Measurements from ENCODE around the gene GATAD2A.
"Not testable (repeated sequence)": the region's sequence is repeated elsewhere in the genome, so short reads cannot be mapped to it uniquely, and the experiment has no call there.

The GATAD2A gene, protein sequence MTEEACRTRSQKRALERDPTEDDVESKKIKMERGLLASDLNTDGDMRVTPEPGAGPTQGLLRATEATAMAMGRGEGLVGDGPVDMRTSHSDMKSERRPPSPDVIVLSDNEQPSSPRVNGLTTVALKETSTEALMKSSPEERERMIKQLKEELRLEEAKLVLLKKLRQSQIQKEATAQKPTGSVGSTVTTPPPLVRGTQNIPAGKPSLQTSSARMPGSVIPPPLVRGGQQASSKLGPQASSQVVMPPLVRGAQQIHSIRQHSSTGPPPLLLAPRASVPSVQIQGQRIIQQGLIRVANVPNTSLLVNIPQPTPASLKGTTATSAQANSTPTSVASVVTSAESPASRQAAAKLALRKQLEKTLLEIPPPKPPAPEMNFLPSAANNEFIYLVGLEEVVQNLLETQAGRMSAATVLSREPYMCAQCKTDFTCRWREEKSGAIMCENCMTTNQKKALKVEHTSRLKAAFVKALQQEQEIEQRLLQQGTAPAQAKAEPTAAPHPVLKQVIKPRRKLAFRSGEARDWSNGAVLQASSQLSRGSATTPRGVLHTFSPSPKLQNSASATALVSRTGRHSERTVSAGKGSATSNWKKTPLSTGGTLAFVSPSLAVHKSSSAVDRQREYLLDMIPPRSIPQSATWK

DNA sequence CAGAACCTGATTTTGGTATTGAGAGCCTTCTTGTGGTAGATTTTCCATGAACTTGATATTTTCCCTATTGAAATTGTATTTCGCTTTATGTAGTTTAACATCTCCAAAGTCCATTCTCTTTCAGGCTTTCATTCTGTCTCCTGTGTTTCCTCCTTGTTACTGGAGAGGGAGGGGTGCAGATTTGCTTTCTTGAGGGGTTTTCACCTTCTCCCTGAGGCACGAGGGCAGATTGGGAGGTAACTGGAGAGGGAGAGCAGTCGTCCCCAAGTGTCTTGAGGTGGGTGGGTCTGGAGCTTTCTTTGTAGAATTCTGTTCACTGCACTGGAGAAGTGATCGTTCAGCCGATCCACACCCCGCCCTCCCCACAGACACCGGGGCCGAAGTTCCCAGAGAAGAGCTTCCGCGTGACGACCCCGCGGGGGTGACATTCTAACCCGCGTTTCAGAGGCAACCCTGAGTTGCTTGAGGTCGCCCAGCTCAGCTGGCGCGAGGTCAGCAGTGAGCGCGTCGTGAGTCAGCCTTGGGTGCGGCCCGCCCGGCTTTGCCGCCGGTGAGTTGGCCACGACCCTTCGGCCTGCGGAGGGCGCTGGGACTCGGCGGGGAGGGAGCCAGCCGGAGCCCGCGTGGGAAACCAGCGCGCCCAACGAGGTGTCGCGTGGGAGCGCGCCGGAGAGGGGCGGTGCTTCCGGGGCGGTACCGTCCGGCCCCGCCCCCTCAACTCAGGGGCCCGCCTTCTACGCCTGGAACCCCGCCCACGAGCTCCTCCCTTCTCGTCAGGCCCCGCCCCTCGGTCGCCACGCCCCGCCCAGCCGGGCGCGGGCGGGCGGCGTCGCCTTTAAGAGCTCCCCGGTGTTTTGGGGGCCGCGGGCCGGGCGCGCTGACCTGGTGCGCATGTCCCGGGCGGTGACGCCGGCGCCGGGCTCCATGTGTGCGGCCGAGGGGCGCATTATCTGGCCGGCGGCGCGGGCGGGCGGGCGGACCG is at the start of gene GATAD2A:
TSS of gene GATAD2A (plus strand) at position 797 of the 982 bp plus-strand sequence. CDS start 59,671 bp downstream, outside the sequence.
- peak; percentile 91 for DNase-seq (ENCODE audit: low read depth)

DNA sequence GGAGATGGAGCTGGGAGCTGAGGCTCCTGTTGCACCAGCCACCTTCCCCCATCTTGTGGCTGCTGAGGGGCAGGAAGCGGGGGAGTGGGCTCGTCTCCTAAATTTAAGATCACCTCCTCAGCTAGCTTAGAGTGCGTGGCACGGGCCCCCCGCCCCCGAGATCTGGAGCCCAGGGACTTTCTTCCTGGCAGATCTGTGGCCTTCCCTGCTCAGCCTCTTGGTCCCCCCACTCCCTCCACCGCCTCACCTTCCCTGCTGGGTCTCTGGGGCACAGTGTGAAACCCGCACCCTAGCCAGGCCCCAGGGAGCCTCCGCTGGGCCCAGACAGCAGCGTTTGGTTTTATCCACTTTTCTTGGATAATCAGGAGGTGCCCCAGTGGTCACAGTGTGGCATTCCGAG is 49.0 kb upstream of the GATAD2A start:
- DNase-seq (ENCODE audit: low read depth), result no peak

DNA sequence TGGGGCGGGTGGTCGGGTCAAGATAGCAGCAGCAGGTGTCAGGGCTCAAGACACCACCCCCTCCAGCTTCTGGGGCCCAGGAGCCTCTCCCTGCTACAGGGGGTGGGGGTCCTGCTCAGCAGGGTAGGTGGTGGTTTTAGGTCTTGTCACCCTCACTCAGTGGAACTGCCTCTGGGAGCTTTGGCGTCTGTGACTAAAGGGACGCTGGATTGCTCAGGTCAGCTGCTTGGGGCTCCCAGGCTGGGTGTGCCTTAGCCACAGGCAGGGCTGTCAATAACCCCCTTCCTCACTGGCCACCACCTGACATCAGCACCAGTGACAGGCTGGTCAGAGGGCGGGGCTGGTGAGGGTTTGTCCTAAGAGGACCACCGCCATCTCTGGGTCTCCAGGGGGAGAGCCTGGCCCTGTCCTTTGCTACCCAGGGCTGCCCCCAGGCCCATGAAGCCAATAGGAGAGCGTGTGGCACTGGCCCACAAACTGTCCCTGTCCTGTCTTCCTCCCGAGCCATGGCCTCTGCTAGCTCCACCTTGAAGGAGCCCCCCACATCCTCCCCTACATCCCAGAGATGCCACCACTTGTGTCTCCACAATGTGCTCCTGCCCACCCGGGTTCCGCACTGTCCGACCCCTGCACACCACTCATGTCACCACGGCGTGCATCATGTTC is 48.4 kb upstream of the GATAD2A start:
- no peak for DNase-seq (ENCODE audit: low read depth)

DNA sequence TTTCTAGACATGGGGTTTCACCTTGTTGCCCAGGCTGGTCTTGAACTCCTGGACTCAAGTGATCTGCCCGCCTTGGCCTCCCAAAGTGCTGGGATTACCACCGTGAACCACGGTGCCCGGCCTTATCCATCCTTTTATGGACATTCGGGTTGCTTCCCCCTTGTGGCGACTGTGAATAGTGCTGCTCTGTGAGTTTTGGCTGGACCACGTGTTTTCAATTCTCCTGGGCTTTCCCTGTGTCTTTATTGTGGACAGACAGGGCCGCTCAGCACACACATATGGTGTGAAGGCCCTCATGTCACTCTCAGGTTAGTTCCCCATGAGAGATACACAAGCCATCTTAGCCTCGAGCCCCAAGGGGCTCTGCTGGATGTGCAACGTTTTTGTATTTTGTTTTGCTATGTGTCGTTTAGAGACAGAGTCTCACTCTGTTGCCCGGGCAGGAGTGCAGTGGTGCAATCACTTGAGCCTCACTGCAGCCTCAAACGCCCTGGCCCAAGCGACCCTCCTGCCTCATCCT is 44.3 kb upstream of the GATAD2A start:
- peak; percentile 32 for DNase-seq (ENCODE audit: low read depth)

GRCh38 chr19:19362075-19362474 is 43.4 kb upstream of the GATAD2A start:
- DNase-seq (ENCODE audit: low read depth), result no peak

DNA sequence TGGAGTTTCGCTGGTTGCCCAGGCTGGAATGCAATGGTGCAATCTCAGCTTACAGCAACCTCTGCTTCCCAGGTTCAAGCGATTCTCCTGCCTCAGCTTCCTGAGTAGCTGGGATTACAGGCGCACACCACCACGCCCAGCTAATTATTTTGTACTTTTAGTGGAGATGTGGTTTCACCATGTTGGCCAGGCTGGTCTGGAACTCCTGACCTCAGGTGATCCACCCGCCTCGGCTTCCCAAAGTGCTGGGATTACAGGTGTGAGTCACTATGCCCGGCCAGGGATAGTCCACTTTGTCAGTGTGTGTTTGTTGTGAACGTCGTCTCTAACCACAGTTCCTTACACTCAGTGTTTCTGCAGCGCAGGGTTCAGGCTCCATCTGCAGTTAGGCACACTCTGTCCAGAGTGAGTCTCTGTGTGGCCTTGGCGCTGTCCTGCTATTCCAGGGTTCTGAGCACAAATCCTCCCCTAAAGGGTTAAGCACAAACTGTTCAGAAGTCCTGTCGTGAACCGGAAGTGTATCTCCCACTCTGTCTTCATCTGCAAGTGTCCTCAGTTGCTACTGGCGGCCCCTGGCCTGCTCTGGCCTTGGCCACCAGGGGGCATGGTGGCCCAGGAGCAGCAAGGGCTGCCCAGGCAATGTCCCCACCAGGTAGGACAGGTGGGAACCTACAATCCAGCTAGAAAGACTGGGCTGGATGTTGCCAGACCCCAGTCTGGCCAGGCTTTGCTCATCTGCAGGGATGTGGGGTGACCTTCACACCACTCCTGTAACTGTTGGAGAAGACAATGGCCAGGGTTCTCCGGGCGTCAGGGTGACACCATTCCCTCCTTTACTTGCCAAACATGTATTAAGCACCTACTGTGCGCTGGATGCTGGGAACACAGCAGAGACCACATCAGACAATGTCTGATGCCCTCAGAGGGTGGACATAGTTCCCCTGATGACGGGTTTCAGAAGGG is 38.8 kb upstream of the GATAD2A start:
- peak; percentile 50 for DNase-seq (ENCODE audit: low read depth)

GRCh38 chr19:19368087-19368486 is 37.4 kb upstream of the GATAD2A start:
- no peak for DNase-seq (ENCODE audit: low read depth)

DNA sequence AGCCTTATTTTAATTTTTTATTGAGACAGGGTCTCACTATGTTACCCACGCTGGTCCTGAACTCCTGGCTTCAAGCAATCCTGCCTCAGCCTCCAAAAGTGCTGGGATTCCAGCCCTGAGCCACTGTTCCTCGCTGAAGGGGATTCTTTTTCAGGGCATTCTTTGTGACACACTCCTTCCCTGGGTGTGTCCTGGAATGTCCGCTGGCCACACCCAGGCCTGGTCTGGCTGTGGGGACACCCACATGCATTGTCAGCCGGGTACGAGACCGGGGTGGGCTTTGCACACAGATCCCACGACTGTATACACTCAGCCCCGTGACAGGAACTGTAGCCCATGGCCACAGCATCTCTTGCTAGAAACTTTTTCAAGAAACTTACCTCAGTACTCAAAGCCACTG is 34.4 kb upstream of the GATAD2A start:
- no peak for DNase-seq (ENCODE audit: low read depth)

DNA sequence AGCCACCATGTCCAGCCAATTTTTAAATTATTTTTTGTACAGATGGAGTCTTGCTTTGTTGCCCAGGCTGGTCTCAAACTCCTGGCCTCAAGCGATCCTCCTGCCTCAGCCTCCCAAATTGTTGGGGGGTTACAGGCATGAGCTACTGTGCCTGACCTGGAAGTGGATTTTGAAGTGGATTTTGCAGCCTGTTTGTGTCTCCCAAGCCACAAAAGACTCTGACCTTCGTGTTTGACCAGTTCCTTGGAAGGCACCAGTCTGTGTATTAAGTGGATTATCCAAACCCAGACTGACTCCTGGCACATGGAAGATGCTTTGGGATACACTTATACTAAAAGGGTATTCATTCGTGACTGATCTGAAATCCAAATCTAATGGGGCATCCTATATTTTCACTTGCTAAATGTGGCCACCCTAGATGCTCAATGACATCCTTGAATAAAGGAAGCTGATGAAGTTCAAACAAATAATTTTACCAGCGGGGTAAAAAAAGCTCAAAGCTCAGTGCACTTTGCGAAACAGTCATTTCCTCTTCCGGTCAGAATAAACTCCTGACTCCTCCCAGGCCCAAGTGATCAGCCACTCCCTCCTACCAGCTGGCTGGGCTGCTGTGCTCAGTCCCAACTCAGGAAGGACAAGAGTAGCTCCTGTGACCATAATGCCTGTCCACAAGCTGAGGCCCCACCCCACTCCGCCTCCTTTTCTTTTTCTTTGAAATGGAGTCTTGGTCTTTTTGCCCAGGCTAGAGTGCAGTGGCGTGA is 32.6 kb upstream of the GATAD2A start:
- no peak for DNase-seq (ENCODE audit: low read depth)

DNA sequence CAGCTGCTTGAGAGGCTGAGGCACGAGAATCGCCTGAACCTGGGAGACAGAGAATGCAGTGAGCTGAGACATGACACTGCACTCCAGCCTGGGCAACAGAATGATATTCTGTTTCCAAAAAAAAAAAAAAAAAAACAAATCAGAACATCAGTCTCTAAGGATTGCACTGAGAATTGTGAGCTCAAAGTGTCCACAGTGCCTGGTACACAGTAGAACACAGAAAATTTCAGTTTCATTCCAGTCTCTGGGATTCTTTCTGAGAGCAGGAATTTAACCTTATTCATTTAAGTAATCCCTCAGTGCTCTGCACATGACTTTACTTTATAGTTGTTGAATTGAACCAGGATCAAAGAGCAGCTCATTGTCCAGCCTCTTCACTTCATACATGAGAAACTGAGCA is 25.9 kb upstream of the GATAD2A start:
- no peak for DNase-seq (ENCODE audit: low read depth)

DNA sequence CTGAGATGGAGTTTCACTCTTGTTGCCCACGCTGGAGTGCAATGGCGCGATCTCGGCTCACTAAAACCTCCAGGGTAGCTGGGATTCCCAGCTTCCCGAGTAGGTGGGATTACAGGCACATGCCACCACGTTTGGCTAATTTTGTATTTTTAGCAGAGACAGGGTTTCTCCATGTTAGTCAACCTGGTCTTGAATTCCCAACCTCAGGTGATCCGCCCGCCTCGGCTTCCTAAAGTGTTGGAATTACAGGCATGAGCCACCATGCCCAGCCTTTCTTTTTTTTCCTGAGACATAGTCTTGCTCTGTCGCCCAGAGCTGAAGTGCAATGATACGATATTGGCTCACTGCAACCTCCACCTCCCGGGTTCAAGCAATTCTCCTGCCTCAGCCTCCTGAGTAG is 25.2 kb upstream of the GATAD2A start:
- not testable (repeated sequence) for DNase-seq (ENCODE audit: low read depth)

DNA sequence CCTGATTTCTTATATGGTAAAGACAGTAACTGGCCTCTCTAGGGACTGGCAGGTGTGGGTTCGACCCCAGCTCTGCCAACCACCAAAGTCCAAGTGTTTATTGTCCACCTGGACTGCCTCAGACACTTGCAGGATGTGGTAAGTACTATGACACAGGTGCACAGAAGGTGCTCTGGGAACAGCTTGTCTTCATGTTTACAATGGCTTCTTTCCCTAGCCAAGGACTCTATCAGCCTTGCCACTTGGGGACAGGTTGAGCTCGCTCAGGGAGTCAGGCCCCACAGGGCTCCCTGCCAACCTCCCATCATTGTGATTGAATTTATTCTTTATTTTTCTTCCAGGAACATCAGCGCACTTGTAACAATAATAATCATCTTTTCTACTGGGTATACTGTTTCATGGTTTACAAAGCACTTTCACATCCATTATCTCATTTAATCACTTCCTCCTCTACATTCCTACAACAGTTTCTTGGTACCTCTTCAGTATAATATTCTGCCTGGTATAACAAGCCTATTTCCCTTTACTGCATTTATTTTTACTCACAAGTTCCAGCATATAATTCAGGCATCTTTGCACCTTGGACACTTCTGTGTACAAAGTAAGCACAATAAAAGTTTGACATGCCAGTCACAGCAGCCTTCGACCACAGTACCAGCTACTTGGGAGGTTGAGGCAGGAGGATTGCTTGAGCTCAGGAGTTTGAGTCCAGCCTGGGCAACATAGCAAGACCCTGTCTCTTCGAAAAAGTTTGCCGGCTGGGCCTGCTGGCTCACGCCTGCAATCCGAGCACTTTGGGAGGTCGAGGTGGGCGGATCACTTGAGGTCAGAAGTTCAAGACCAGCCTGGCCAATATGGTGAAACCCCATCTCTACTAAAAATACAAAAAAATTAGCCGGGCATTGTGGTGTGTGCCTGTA is 24.2 kb upstream of the GATAD2A start:
- no peak for DNase-seq (ENCODE audit: low read depth)

- DNase-seq (ENCODE audit: low read depth), result no peak
These were observed 23.4 kb upstream of the GATAD2A start for GRCh38 chr19:19382118-19382517.

- DNase-seq (ENCODE audit: low read depth), result no peak
These were observed 21.0 kb upstream of the GATAD2A start for GRCh38 chr19:19384486-19384885.

DNA sequence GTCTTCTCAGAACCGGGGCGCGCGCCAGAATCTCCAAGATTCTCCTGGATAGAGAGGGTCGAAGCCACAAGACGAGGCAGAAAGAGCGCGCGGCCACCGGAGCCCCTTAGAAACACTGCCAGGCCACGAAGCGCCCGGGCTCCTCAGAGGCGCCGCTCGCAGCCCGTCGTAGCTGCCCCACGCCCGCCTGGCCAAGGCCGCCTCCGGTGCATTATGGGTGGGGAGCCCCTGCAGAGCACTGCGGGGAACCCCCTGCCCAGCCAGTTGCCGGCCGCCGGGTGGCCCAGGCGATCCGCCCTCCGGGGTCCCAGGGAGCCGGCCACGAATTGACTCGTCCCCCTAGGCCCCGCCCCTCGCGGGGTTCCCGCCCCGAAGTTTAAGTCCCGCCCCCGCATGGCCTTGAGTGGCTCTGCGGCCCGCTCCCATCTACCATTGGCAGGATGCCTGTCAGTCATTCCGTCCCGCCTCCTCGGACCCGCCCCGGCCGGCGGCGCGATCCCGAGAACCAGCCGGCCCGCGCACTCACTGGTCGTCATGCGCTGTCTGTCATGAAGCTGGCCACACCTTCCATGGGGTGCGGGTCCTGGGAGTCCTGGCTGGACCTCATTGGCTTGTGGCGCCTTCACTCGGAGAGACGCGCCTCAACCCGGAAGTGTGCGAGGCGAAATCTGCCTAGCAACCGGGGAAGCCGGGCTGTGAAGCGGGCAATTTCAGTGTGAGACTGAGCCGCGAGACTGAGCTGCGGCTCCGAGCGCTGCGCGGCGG is 20.2 kb upstream of the GATAD2A start:
- peak; percentile 99 for DNase-seq (ENCODE audit: low read depth)

DNA sequence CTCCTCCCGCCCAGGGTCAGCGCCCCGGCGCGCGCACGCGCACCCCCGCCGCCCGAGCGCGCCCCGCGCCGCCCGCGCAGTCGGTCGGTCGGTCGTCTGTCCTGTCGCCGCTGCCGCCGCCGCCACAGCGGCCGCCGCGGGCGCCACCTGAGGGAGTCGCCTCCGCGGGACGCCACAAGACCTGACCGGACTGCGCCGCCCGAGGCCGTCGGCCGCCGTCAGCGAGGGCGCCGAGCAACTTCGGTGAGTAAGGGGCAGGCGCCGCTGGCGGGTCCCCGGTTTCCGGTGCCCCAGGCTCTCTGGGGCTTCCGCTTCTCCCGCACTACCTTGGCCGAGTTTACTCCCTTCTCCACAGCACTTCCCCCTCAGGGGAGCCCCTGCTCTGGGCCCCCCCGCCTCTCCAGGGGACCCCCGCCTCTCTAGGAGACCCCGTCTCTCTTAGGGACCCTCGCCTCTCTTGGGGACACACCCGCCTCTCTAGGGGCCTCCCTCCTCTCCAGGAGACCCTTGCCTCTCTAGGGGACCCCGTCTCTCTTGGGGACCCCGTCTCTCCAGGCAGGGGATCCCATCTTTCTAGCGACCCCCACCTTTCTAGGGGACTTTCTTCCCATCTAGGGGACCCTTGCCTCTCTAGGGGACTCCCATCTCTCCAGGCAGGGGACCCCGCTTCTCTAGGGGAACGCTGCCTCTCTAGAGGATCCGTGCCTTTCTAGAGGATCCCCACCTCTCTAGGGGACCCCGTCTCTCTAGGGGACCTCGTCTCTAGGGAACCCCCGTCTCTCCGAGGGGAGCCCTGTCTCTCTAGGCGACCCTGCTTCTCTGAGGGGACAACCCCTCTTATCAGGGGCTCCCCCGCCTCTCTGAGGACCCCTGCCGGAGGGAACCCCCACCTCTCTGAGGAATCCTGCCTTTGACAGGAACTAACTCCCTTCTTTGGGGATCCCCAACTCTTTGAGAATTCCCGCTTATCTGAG is 19.3 kb upstream of the GATAD2A start:
- no peak for DNase-seq (ENCODE audit: low read depth)

DNA sequence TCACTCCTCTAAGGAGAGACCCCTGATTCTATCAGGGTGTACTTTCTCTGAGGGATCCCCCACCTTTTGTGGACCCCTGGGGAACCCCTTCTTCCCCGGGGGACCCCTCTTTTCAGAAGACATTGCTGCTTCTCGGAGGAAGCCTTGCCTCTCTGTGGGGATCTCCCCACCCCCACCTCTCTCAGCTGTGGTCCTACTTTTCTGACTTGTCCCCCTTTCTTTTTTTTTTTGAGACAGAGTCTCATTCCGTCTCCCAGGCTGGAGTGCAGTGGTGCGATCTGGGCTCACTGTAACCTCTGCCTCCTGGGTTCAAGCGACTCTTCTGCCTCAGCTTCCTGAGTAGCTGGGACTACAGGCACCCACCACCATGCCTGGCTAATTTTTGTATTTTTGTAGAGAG is 18.4 kb upstream of the GATAD2A start:
- no peak for DNase-seq (ENCODE audit: low read depth)

All from stimulated activated CD8-positive, alpha-beta memory T cell treated with anti-CD3 and anti-CD28 coated beads, Interleukin-12 subunit alpha, Interleukin-12 subunit beta, amount 100 ng/mL, for 4 hours (primary cell).